ENCODE results near the gene ATRX. TPM values are rescaled to one million over a fixed set of nuclear protein-coding genes. Genes with fewer than 3 reads are reported as not detected.
"Not testable (repeated sequence)": the region's sequence is repeated elsewhere in the genome, so short reads cannot be mapped to it uniquely, and the experiment has no call there.

Gene ATRX
- total RNA-seq, 1 donor from 2014 or later: 129 TPM

- TF ChIP-seq EZH2 (IDR thresholded peaks at IDR 0.05) (no peak), CTCF (IDR thresholded peaks at IDR 0.05) (no peak), EZH2phosphoT487 (IDR thresholded peaks at IDR 0.05) (no peak)
- Mint-ChIP-seq H3K4me3 (no peak overlapping the region), H3K4me1 (no peaks in the 10 kb centered on the region), H3K36me3 (peaks cover 5% of the 10 kb centered on the region), H3K27ac (no peak overlapping the region), H3K27me3 (ENCODE audit: insufficient read depth, low read depth) (no peaks in the 10 kb centered on the region), H3K9me3 (no peaks in the 10 kb centered on the region)
- no peak overlapping the region for H2AFZ ChIP-seq (replicated peaks)
- no peaks in the 10 kb centered on the region for H3K27me3 ChIP-seq
- H3K9me3 ChIP-seq (ENCODE audit: low read depth): no peaks in the 10 kb centered on the region
- H3K27ac ChIP-seq: no peak overlapping the region
- peaks cover 7% of the 10 kb centered on the region for H3K36me3 ChIP-seq
- H3F3A ChIP-seq (ENCODE audit: low read depth): no peaks in the 10 kb centered on the region
- DNase-seq (ENCODE audit: low spot score): no peak
- H3K4me2 ChIP-seq: no peak overlapping the region
- no peak overlapping the region for H3K4me3 ChIP-seq
- H3K9ac ChIP-seq: no peak overlapping the region
- peaks cover 13% of the 10 kb centered on the region for H3K79me2 ChIP-seq (ENCODE audit: low read depth)
- H3K4me1 ChIP-seq: no peaks in the 10 kb centered on the region
- no peaks in the 10 kb centered on the region for H4K20me1 ChIP-seq (ENCODE audit: low read depth)
These were observed 92.4 kb downstream of the ATRX start for GRCh38 chrX:77693594-77693993.

GRCh38 chrX:77691916-77692315, 94.1 kb downstream of the ATRX start:
- Mint-ChIP-seq H3K27ac (no peak overlapping the region), H3K4me1 (no peaks in the 10 kb centered on the region), H3K4me3 (no peak overlapping the region), H3K36me3 (peaks cover 12% of the 10 kb centered on the region), H3K27me3 (ENCODE audit: insufficient read depth, low read depth) (no peaks in the 10 kb centered on the region), H3K9me3 (no peaks in the 10 kb centered on the region)
- Histone ChIP-seq H3K9ac (no peak overlapping the region), H3K4me2 (no peak overlapping the region), H3K79me2 (ENCODE audit: low read depth) (peaks cover 10% of the 10 kb centered on the region), H3F3A (ENCODE audit: low read depth) (no peaks in the 10 kb centered on the region), H3K4me3 (no peak overlapping the region), H3K36me3 (peaks cover 9% of the 10 kb centered on the region), H3K27me3 (no peaks in the 10 kb centered on the region), H3K4me1 (no peaks in the 10 kb centered on the region), H3K9me3 (ENCODE audit: low read depth) (no peaks in the 10 kb centered on the region), H4K20me1 (ENCODE audit: low read depth) (no peaks in the 10 kb centered on the region), H3K27ac (no peak overlapping the region), H2AFZ (replicated peaks) (no peak overlapping the region)
- TF ChIP-seq EZH2phosphoT487 (IDR thresholded peaks at IDR 0.05) (no peak), EZH2 (IDR thresholded peaks at IDR 0.05) (no peak), CTCF (IDR thresholded peaks at IDR 0.05) (no peak)
- DNase-seq (ENCODE audit: low spot score): no peak

- no peak overlapping the region for H2AFZ ChIP-seq (replicated peaks)
These were observed 96.6 kb downstream of the ATRX start for GRCh38 chrX:77689376-77689775.

GRCh38 chrX:77685683-77686082, 100.3 kb downstream of the ATRX start:
- H3K9me3 Mint-ChIP-seq; H3K9ac ChIP-seq; H3K4me1 Mint-ChIP-seq; H3K4me3 Mint-ChIP-seq; H3K9me3 ChIP-seq (ENCODE audit: low read depth); H3K36me3 ChIP-seq; H3K27me3 ChIP-seq; H2AFZ ChIP-seq (replicated peaks); H3F3A ChIP-seq (ENCODE audit: low read depth); H3K27me3 Mint-ChIP-seq (ENCODE audit: insufficient read depth, low read depth); H3K79me2 ChIP-seq (ENCODE audit: low read depth); H3K4me2 ChIP-seq; H3K27ac Mint-ChIP-seq; H3K27ac ChIP-seq; H3K4me3 ChIP-seq; H4K20me1 ChIP-seq (ENCODE audit: low read depth); H3K4me1 ChIP-seq; DNase-seq (ENCODE audit: low spot score): not testable (repeated sequence)
- H3K36me3 Mint-ChIP-seq: peaks cover 36% of the 10 kb centered on the region

More at GRCh38 chrX:77689376-77689775, 96.6 kb downstream of the ATRX start:
- peaks cover 3% of the 10 kb centered on the region for H3K9me3 Mint-ChIP-seq
- H3K27ac Mint-ChIP-seq: no peak overlapping the region
- H3K36me3 Mint-ChIP-seq: peaks cover 24% of the 10 kb centered on the region
- H3K9ac ChIP-seq: no peak overlapping the region
- H3K4me1 ChIP-seq: no peaks in the 10 kb centered on the region
- H3K27ac ChIP-seq: no peak overlapping the region
- H3K4me1 Mint-ChIP-seq: no peaks in the 10 kb centered on the region
- no peak overlapping the region for H3K4me3 ChIP-seq
- no peak overlapping the region for H3K4me2 ChIP-seq
- H3K27me3 Mint-ChIP-seq (ENCODE audit: insufficient read depth, low read depth): no peaks in the 10 kb centered on the region
- no peak overlapping the region for H3K4me3 Mint-ChIP-seq
- H3K79me2 ChIP-seq (ENCODE audit: low read depth): no peaks in the 10 kb centered on the region
- H3K27me3 ChIP-seq: no peaks in the 10 kb centered on the region
- H3K9me3 ChIP-seq (ENCODE audit: low read depth): no peaks in the 10 kb centered on the region
- H3K36me3 ChIP-seq: peaks cover 4% of the 10 kb centered on the region
- no peak for DNase-seq (ENCODE audit: low spot score)
- H4K20me1 ChIP-seq (ENCODE audit: low read depth): no peaks in the 10 kb centered on the region
- TF ChIP-seq EZH2 (IDR thresholded peaks at IDR 0.05): no peak
- no peak for TF ChIP-seq EZH2phosphoT487 (IDR thresholded peaks at IDR 0.05)
- no peak for TF ChIP-seq CTCF (IDR thresholded peaks at IDR 0.05)
- no peaks in the 10 kb centered on the region for H3F3A ChIP-seq (ENCODE audit: low read depth)
